ENCODE data around the gene SUGCT.
A peak's percentile ranks its signal among the peaks of the same experiment; 100 is the strongest.

SUGCT gene

GRCh38 chr7:40580776-40581175, 446.0 kb downstream of the SUGCT start:
- WGBS (ENCODE audit: extremely low coverage, insufficient coverage, insufficient read length) = no CpG with 5 or more reads among the region's 4 CpGs
- Histone ChIP-seq H3K79me2 (ENCODE audit: control insufficient read depth, insufficient read depth, low read length, poor library complexity) (no peaks in the 10 kb centered on the region), H2AFZ (ENCODE audit: insufficient read depth, low read length, poor library complexity) (no peak overlapping the region)

GRCh38 chr7:40582539-40582938, 447.7 kb downstream of the SUGCT start:
- no peak overlapping the region for H3K9ac ChIP-seq (ENCODE audit: low read length)
- H4K12ac ChIP-seq (ENCODE audit: low read depth, low read length) = no peak overlapping the region
- no peak overlapping the region for H2BK120ac ChIP-seq (ENCODE audit: insufficient read depth, low read length, poor library complexity)
- H3K79me1 ChIP-seq (ENCODE audit: low read length) = peaks cover 9% of the 10 kb centered on the region
- H3K4me2 ChIP-seq (ENCODE audit: low read length) = no peak overlapping the region
- H4K91ac ChIP-seq (ENCODE audit: low read depth, low read length) = no peak overlapping the region
- H3K4me1 ChIP-seq (ENCODE audit: control insufficient read depth in 1 of 2, insufficient read depth in 2 of 2, low read length in 2 of 2) = peaks cover 0 to 5% of the 10 kb centered on the region in 2 experiments
- H3K27ac ChIP-seq (ENCODE audit: low read depth, low read length) = no peak overlapping the region
- no peak overlapping the region for H2BK5ac ChIP-seq (ENCODE audit: low read depth, low read length, poor library complexity)
- no peak overlapping the region for H3K18ac ChIP-seq (ENCODE audit: low read length)
- no CpG with 5 or more reads among the region's 5 CpGs for WGBS (ENCODE audit: extremely low coverage, insufficient coverage, insufficient read length)
- no peak overlapping the region for H2AK5ac ChIP-seq (ENCODE audit: low read length)
- H3K14ac ChIP-seq (ENCODE audit: low read length) = no peak overlapping the region
- H3K79me2 ChIP-seq (ENCODE audit: control insufficient read depth, insufficient read depth, low read length, poor library complexity) = no peaks in the 10 kb centered on the region
- H3K36me3 ChIP-seq (ENCODE audit: control insufficient read depth in 1 of 2, insufficient read depth in 2 of 2, low read length in 2 of 2) = no peaks in the 10 kb centered on the region
- no peak for DNase-seq
- H4K8ac ChIP-seq (ENCODE audit: low read depth, low read length) = no peak overlapping the region
- no peaks in the 10 kb centered on the region for H3K27me3 ChIP-seq (ENCODE audit: insufficient read depth, low read length)
- H2BK12ac ChIP-seq (ENCODE audit: low read length) = peak overlapping the region; percentile 61
- H3K9me3 ChIP-seq (ENCODE audit: insufficient read depth, low read depth, low read length) = no peaks in the 10 kb centered on the region
- no peak overlapping the region for H3K23ac ChIP-seq (ENCODE audit: low read length)
- no peak overlapping the region for H3K4ac ChIP-seq (ENCODE audit: low read depth, low read length)
- no peak overlapping the region for H2AFZ ChIP-seq (ENCODE audit: insufficient read depth, low read length, poor library complexity)
- H3K4me3 ChIP-seq (ENCODE audit: low read depth, low read length) = no peak overlapping the region

More at GRCh38 chr7:40580776-40581175, 446.0 kb downstream of the SUGCT start:
- H4K91ac ChIP-seq (ENCODE audit: low read depth, low read length) = no peak overlapping the region
- H3K27me3 ChIP-seq (ENCODE audit: insufficient read depth, low read length) = no peaks in the 10 kb centered on the region
- no peak overlapping the region for H2BK5ac ChIP-seq (ENCODE audit: low read depth, low read length, poor library complexity)
- H3K79me1 ChIP-seq (ENCODE audit: low read length) = peaks cover 9% of the 10 kb centered on the region
- H3K9ac ChIP-seq (ENCODE audit: low read length) = no peak overlapping the region
- H4K12ac ChIP-seq (ENCODE audit: low read depth, low read length) = no peak overlapping the region
- H3K18ac ChIP-seq (ENCODE audit: low read length) = no peak overlapping the region
- H4K8ac ChIP-seq (ENCODE audit: low read depth, low read length) = no peak overlapping the region
- no peak overlapping the region for H3K14ac ChIP-seq (ENCODE audit: low read length)
- no peak overlapping the region for H3K4ac ChIP-seq (ENCODE audit: low read depth, low read length)
- no peak overlapping the region for H2AK5ac ChIP-seq (ENCODE audit: low read length)
- no peak overlapping the region for H3K4me2 ChIP-seq (ENCODE audit: low read length)
- H3K9me3 ChIP-seq (ENCODE audit: insufficient read depth, low read depth, low read length) = no peaks in the 10 kb centered on the region
- no peak overlapping the region for H3K27ac ChIP-seq (ENCODE audit: low read depth, low read length)
- peaks cover 0 to 5% of the 10 kb centered on the region in 2 experiments for H3K4me1 ChIP-seq (ENCODE audit: control insufficient read depth in 1 of 2, insufficient read depth in 2 of 2, low read length in 2 of 2)
- H2BK120ac ChIP-seq (ENCODE audit: insufficient read depth, low read length, poor library complexity) = no peak overlapping the region
- no peaks in the 10 kb centered on the region for H3K36me3 ChIP-seq (ENCODE audit: control insufficient read depth in 1 of 2, insufficient read depth in 2 of 2, low read length in 2 of 2)
- peak in 1 of 2 donors; percentile 86 for DNase-seq
- H3K4me3 ChIP-seq (ENCODE audit: low read depth, low read length) = no peak overlapping the region
- no peak overlapping the region for H3K23ac ChIP-seq (ENCODE audit: low read length)
- H2BK12ac ChIP-seq (ENCODE audit: low read length) = no peak overlapping the region

GRCh38 chr7:40583667-40584444, 449.1 kb downstream of the SUGCT start:
- no CpG with 5 or more reads among the region's 5 CpGs for WGBS (ENCODE audit: extremely low coverage, insufficient coverage, insufficient read length)
- Histone ChIP-seq H4K12ac (ENCODE audit: low read depth, low read length) (no peak overlapping the region), H3K4ac (ENCODE audit: low read depth, low read length) (no peak overlapping the region)

GRCh38 chr7:40584667-40585433, 450.0 kb downstream of the SUGCT start:
- no peak overlapping the region for H2BK12ac ChIP-seq (ENCODE audit: low read length)
- no peak overlapping the region for H3K9ac ChIP-seq (ENCODE audit: low read length)
- H4K91ac ChIP-seq (ENCODE audit: low read depth, low read length) = no peak overlapping the region
- peak in 1 of 2 donors; percentile 19 for DNase-seq
- H2BK120ac ChIP-seq (ENCODE audit: insufficient read depth, low read length, poor library complexity) = no peak overlapping the region
- no peak overlapping the region for H3K4me3 ChIP-seq (ENCODE audit: low read depth, low read length)
- no peaks in the 10 kb centered on the region for H3K4me1 ChIP-seq (ENCODE audit: control insufficient read depth in 1 of 2, insufficient read depth in 2 of 2, low read length in 2 of 2)
- no peak overlapping the region for H4K12ac ChIP-seq (ENCODE audit: low read depth, low read length)
- peaks cover 2% of the 10 kb centered on the region for H3K79me1 ChIP-seq (ENCODE audit: low read length)
- H2BK5ac ChIP-seq (ENCODE audit: low read depth, low read length, poor library complexity) = no peak overlapping the region
- no CpG with 5 or more reads among the region's 4 CpGs for WGBS (ENCODE audit: extremely low coverage, insufficient coverage, insufficient read length)
- no peaks in the 10 kb centered on the region for H3K27me3 ChIP-seq (ENCODE audit: insufficient read depth, low read length)
- no peak overlapping the region for H2AFZ ChIP-seq (ENCODE audit: insufficient read depth, low read length, poor library complexity)
- no peak overlapping the region for H3K27ac ChIP-seq (ENCODE audit: low read depth, low read length)
- no peak overlapping the region for H2AK5ac ChIP-seq (ENCODE audit: low read length)
- H3K79me2 ChIP-seq (ENCODE audit: control insufficient read depth, insufficient read depth, low read length, poor library complexity) = no peaks in the 10 kb centered on the region
- no peak overlapping the region for H3K14ac ChIP-seq (ENCODE audit: low read length)
- H3K23ac ChIP-seq (ENCODE audit: low read length) = no peak overlapping the region
- no peaks in the 10 kb centered on the region for H3K9me3 ChIP-seq (ENCODE audit: insufficient read depth, low read depth, low read length)
- no peaks in the 10 kb centered on the region for H3K36me3 ChIP-seq (ENCODE audit: control insufficient read depth in 1 of 2, insufficient read depth in 2 of 2, low read length in 2 of 2)
- no peak overlapping the region for H3K18ac ChIP-seq (ENCODE audit: low read length)
- H4K8ac ChIP-seq (ENCODE audit: low read depth, low read length) = no peak overlapping the region
- H3K4me2 ChIP-seq (ENCODE audit: low read length) = no peak overlapping the region
- no peak overlapping the region for H3K4ac ChIP-seq (ENCODE audit: low read depth, low read length)

More at GRCh38 chr7:40583667-40584444, 449.1 kb downstream of the SUGCT start:
- no peak overlapping the region for H3K23ac ChIP-seq (ENCODE audit: low read length)
- H3K36me3 ChIP-seq (ENCODE audit: control insufficient read depth in 1 of 2, insufficient read depth in 2 of 2, low read length in 2 of 2) = no peaks in the 10 kb centered on the region
- H2BK5ac ChIP-seq (ENCODE audit: low read depth, low read length, poor library complexity) = no peak overlapping the region
- H3K4me3 ChIP-seq (ENCODE audit: low read depth, low read length) = no peak overlapping the region
- no peak overlapping the region for H2BK120ac ChIP-seq (ENCODE audit: insufficient read depth, low read length, poor library complexity)
- no peak overlapping the region for H3K27ac ChIP-seq (ENCODE audit: low read depth, low read length)
- peaks cover 5% of the 10 kb centered on the region for H3K79me1 ChIP-seq (ENCODE audit: low read length)
- no peak overlapping the region for H2BK12ac ChIP-seq (ENCODE audit: low read length)
- H3K9ac ChIP-seq (ENCODE audit: low read length) = no peak overlapping the region
- peaks cover 0 to 5% of the 10 kb centered on the region in 2 experiments for H3K4me1 ChIP-seq (ENCODE audit: control insufficient read depth in 1 of 2, insufficient read depth in 2 of 2, low read length in 2 of 2)
- no peaks in the 10 kb centered on the region for H3K9me3 ChIP-seq (ENCODE audit: insufficient read depth, low read depth, low read length)
- H3K27me3 ChIP-seq (ENCODE audit: insufficient read depth, low read length) = no peaks in the 10 kb centered on the region
- no peak overlapping the region for H2AFZ ChIP-seq (ENCODE audit: insufficient read depth, low read length, poor library complexity)
- H4K8ac ChIP-seq (ENCODE audit: low read depth, low read length) = no peak overlapping the region
- DNase-seq = peak; percentile 60 to 86
- no peaks in the 10 kb centered on the region for H3K79me2 ChIP-seq (ENCODE audit: control insufficient read depth, insufficient read depth, low read length, poor library complexity)
- H4K91ac ChIP-seq (ENCODE audit: low read depth, low read length) = no peak overlapping the region
- no peak overlapping the region for H3K14ac ChIP-seq (ENCODE audit: low read length)
- no peak overlapping the region for H3K18ac ChIP-seq (ENCODE audit: low read length)
- no peak overlapping the region for H3K4me2 ChIP-seq (ENCODE audit: low read length)
- no peak overlapping the region for H2AK5ac ChIP-seq (ENCODE audit: low read length)

All from trophoblast cell (in vitro differentiated cells and primary cell).